ENCODE results near the gene HMOX1. TPM values are rescaled to one million over a fixed set of nuclear protein-coding genes. Genes with fewer than 3 reads are reported as not detected.
A peak's percentile ranks its signal among the peaks of the same experiment; 100 is the strongest.

The HMOX1 gene
- total and polyA plus RNA-seq, 2 of the 8 experiments (the other 6 are each of a cell fraction or from before 2014, with no cell fraction given): 25.0 to 41.6 TPM

GRCh38 chr22:35404176-35404575 is 23.3 kb downstream of the HMOX1 start:
- Histone ChIP-seq H4K91ac (replicated peaks; ENCODE audit: insufficient read length, low read length) (no peak overlapping the region), H2BK15ac (ENCODE audit: low read length) (no peak overlapping the region), H3K79me2 (ENCODE audit: control insufficient read depth in 1 of 2, insufficient read depth in 2 of 2, low read length in 2 of 2) (peaks cover 12 to 44% of the 10 kb centered on the region in 2 experiments), H2AFZ (ENCODE audit: low read length) (no peak overlapping the region), H4K8ac (ENCODE audit: extremely low read depth, insufficient read depth, low read length) (no peak overlapping the region), H3K56ac (replicated peaks; ENCODE audit: insufficient read length, low read depth, low read length) (no peak overlapping the region), H3K27me3 (replicated peaks in 1 of 4; ENCODE audit: control insufficient read depth in 3 of 4, extremely low read depth in 1 of 4, insufficient read depth in 3 of 4, low read length in 3 of 4) (no peaks in the 10 kb centered on the region), H2BK20ac (ENCODE audit: low read length) (no peak overlapping the region), H2BK12ac (ENCODE audit: low read depth, low read length) (no peak overlapping the region), H3K27ac (ENCODE audit: low read depth, low read length) (no peak overlapping the region), H3K79me1 (ENCODE audit: low read depth, low read length) (peaks cover 11% of the 10 kb centered on the region; the same call in 1 of the 2 replicates), H3K36me3 (ENCODE audit: control insufficient read depth in 2 of 4, insufficient read depth in 4 of 4, low read length in 3 of 4) (peaks cover 44 to 81% (median 66%) of the 10 kb centered on the region in 4 experiments), H3K23me2 (ENCODE audit: low read depth, low read length) (peaks cover 3% of the 10 kb centered on the region; the same call in 1 of the 2 replicates), H3K4me1 (replicated peaks in 1 of 4; ENCODE audit: control insufficient read depth in 3 of 4, insufficient read depth in 4 of 4, low read length in 3 of 4) (peaks cover 8 to 22% (median 13%) of the 10 kb centered on the region in 4 experiments), H2AK5ac (ENCODE audit: low read depth, low read length) (no peak overlapping the region), H3K4ac (replicated peaks; ENCODE audit: insufficient read length, low read depth, low read length) (no peak overlapping the region), H2BK5ac (ENCODE audit: low read depth, low read length) (0 out of 2 replicates have a peak overlapping the region, but pooled peaks have one; percentile 24), H2BK120ac (replicated peaks; ENCODE audit: low read depth, low read length) (no peak overlapping the region), H3K18ac (ENCODE audit: extremely low read depth, low read length) (no peak overlapping the region), H3K9ac (replicated peaks in 1 of 4; ENCODE audit: extremely low read depth in 1 of 4, low read depth in 3 of 4, low read length in 3 of 4) (no peak overlapping the region; a peak in 1 of 7 replicates), H3K14ac (ENCODE audit: insufficient read length) (no peak overlapping the region), H3K23ac (ENCODE audit: insufficient read length) (no peak overlapping the region), H4K5ac (ENCODE audit: insufficient read length, low read depth, low read length) (no peak overlapping the region), H3K9me3 (ENCODE audit: insufficient read depth in 2 of 2, low read depth in 1 of 2, low read length in 1 of 2) (no peaks in the 10 kb centered on the region), H3K4me3 (ENCODE audit: extremely low read depth in 1 of 4, insufficient read depth in 2 of 4, low read depth in 3 of 4, low read length in 4 of 4) (no peak overlapping the region), H3K4me2 (ENCODE audit: insufficient read depth in 1 of 2, low read depth in 2 of 2, low read length in 2 of 2) (no peak overlapping the region), H4K20me1 (replicated peaks in 1 of 2; ENCODE audit: control insufficient read depth in 1 of 2, insufficient read depth in 2 of 2, low read length in 2 of 2) (peaks cover 2 to 14% of the 10 kb centered on the region in 2 experiments)
- CTCF ChIA-PET (ENCODE audit: partially characterized antibody): interaction anchor here (1.1 to 14.1 kb wide), 4 partner anchors 18 to 54 kb away, joined by 3 to 122 read pairs (median 5); no protein-coding TSS in a partner anchor
- POLR2A ChIA-PET (ENCODE audit: partially characterized antibody): interaction anchor here (0.6 to 57.4 kb wide), 8 partner anchors 8 to 286 kb away, joined by 3 to 1995 read pairs (median 6); partner anchors contain the start of genes HMOX1 and MCM5
- DNase-seq (ENCODE audit: low read depth in 1 of 2, low spot score in 2 of 2): no peak
- FAIRE-seq: no peak
- 95% methylated on average over 5 of the region's 5 CpGs; no CpG with 5 or more reads in 1 of the 2 experiments for WGBS, 2 experiments (ENCODE audit: extremely low coverage in 1 of 2, insufficient coverage in 1 of 2, insufficient read length in 1 of 2, insufficient replicate concordance in 2 of 2, low coverage in 1 of 2, low lambda C conversion rate in 2 of 2, missing lambda C conversion rate in 1 of 2)
- TF ChIP-seq SIRT6 (IDR thresholded peaks at IDR 0.05; ENCODE audit: low read length) (no peak), SP1 (IDR thresholded peaks at IDR 0.05; ENCODE audit: low read depth, low read length) (no peak), SIX5 (IDR thresholded peaks at IDR 0.05; ENCODE audit: low read depth, low read length) (no peak), BACH1 (IDR thresholded peaks at IDR 0.05; ENCODE audit: low read length) (no peak), HDAC2 (IDR thresholded peaks at IDR 0.05; ENCODE audit: borderline replicate concordance in 1 of 2, low read depth in 2 of 2, low read length in 2 of 2) (no peak), CBX5 (IDR thresholded peaks at IDR 0.05; ENCODE audit: low read depth, low read length) (no peak), KDM1A (IDR thresholded peaks at IDR 0.05; ENCODE audit: borderline replicate concordance, low read length) (no peak), ATF2 (IDR thresholded peaks at IDR 0.05; ENCODE audit: low read length) (no peak), EGR1 (IDR thresholded peaks at IDR 0.05; ENCODE audit: borderline replicate concordance, low read depth, low read length) (no peak), E2F6 (IDR thresholded peaks at IDR 0.05) (no peak), BCL11A (IDR thresholded peaks at IDR 0.05; ENCODE audit: low read depth in 2 of 2, low read length in 2 of 2) (no peak)
